ENCODE results near the gene KIF2A.

Gene KIF2A

DNA sequence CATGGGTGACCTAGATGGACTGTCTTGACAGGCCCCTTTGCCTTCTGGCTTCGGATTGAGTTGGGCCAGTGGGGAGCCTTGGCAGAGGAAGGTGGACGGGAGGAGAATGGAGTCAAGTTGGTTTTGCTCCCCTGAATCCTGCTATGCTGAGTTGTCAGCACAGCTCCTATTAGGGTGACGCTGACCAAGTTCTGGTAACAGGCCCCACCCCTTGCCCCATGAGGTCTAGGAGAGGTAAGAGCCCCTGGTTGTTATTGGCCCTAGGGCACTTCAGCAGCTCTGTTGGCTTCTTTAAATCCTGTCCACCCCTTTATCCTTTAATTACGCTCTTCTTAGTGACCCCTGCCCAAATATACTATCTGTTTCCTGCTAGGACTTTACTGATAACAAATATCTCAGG, 39.4 kb upstream of the KIF2A start:
- no peak overlapping the region for H3K4me3 ChIP-seq (ENCODE audit: low read depth, low read length)
- TF ChIP-seq, protein P1, sequence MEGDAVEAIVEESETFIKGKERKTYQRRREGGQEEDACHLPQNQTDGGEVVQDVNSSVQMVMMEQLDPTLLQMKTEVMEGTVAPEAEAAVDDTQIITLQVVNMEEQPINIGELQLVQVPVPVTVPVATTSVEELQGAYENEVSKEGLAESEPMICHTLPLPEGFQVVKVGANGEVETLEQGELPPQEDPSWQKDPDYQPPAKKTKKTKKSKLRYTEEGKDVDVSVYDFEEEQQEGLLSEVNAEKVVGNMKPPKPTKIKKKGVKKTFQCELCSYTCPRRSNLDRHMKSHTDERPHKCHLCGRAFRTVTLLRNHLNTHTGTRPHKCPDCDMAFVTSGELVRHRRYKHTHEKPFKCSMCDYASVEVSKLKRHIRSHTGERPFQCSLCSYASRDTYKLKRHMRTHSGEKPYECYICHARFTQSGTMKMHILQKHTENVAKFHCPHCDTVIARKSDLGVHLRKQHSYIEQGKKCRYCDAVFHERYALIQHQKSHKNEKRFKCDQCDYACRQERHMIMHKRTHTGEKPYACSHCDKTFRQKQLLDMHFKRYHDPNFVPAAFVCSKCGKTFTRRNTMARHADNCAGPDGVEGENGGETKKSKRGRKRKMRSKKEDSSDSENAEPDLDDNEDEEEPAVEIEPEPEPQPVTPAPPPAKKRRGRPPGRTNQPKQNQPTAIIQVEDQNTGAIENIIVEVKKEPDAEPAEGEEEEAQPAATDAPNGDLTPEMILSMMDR (IDR thresholded peaks at IDR 0.05; ENCODE audit: borderline replicate concordance, insufficient read depth, low read depth, low read length): no peak

- TF ChIP-seq, protein P1 (IDR thresholded peaks at IDR 0.05; ENCODE audit: borderline replicate concordance, insufficient read depth, low read depth, low read length): no peak
Measured at GRCh38 chr5:62268234-62268633, 37.8 kb upstream of the KIF2A start.

GRCh38 chr5:62268792-62269191, 37.2 kb upstream of the KIF2A start:
- no peak overlapping the region for H3K4me3 ChIP-seq (ENCODE audit: low read depth, low read length)
- TF ChIP-seq, protein P1 (IDR thresholded peaks at IDR 0.05; ENCODE audit: borderline replicate concordance, insufficient read depth, low read depth, low read length): no peak

More at GRCh38 chr5:62268234-62268633, 37.8 kb upstream of the KIF2A start:
- no peak overlapping the region for H3K4me3 ChIP-seq (ENCODE audit: low read depth, low read length)

GRCh38 chr5:62271370-62271769, 34.6 kb upstream of the KIF2A start:
- no peak overlapping the region for H3K4me3 ChIP-seq (ENCODE audit: low read depth, low read length)
- TF ChIP-seq, protein P1 (IDR thresholded peaks at IDR 0.05; ENCODE audit: borderline replicate concordance, insufficient read depth, low read depth, low read length): no peak

DNA sequence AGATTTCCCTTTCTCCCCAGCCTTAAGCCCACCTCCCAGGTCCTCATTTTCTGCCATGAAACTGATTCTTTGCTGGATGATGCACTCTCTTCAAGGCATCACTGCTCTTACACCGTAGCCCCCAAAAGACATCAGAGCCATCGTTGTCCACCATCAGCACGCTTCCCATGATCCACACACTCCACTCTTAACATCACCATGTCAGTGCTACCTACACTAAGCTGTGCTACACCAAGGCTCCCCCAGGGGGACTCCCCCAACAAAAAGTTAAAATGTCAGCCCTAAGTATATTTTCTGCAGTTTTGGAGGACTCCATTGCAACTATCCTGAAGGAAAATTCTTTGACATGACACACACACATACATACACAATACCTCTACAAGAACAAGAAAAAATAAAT, 34.1 kb upstream of the KIF2A start:
- TF ChIP-seq, protein P1 (IDR thresholded peaks at IDR 0.05; ENCODE audit: borderline replicate concordance, insufficient read depth, low read depth, low read length): 0 out of 2 replicates have a peak, but pooled peaks have one; percentile 12
- H3K4me3 ChIP-seq (ENCODE audit: low read depth, low read length): no peak overlapping the region

GRCh38 chr5:62273687-62274086, 32.3 kb upstream of the KIF2A start:
- H3K4me3 ChIP-seq (ENCODE audit: low read depth, low read length): no peak overlapping the region
- TF ChIP-seq, protein P1 (IDR thresholded peaks at IDR 0.05; ENCODE audit: borderline replicate concordance, insufficient read depth, low read depth, low read length): no peak

GRCh38 chr5:62275581-62275980, 30.4 kb upstream of the KIF2A start:
- TF ChIP-seq, protein P1 (IDR thresholded peaks at IDR 0.05; ENCODE audit: borderline replicate concordance, insufficient read depth, low read depth, low read length): no peak
- no peak overlapping the region for H3K4me3 ChIP-seq (ENCODE audit: low read depth, low read length)

Measured in GM12875 (cell line).